IMR-90 (cell line): ENCODE results near the gene MED22. TPM values are rescaled to one million over a fixed set of nuclear protein-coding genes. Genes with fewer than 3 reads are reported as not detected.

ENCODE experiments used
- ATAC-seq: fragments of 200-7000 bp; cut with Tn5 transposase; 2 replicates; pipeline ENCODE4 v1.9.1; 2020; ENCODE audit warnings: low read depth, mild to moderate bottlenecking, moderate library complexity
- BruUV-seq: library from RNA; stranded (reverse); fragments of 400-500 nt; replicated peaks from 2 replicates; lab custom pipeline; 2021; lab: Mats Ljungman, UMichigan
- CTCF ChIA-PET: fragments of 300-600 bp; formaldehyde crosslinking; extraction: SDS; loops from one replicate; lab custom pipeline; 2021; ENCODE audit warnings: antibody characterized with exemption; lab: Yijun Ruan, JAX
- POLR2A ChIA-PET: fragments of 300-600 bp; sonication (Branson Sonifier 250); formaldehyde crosslinking; loops from one replicate; lab custom pipeline; 2022; ENCODE audit warnings: antibody characterized with exemption; ENCODE audit not compliant: unreplicated experiment; lab: Charles Lee
- DNase-seq: peaks from one replicate; pipeline ENCODE4 v3.0.0; 2013
- H2AFZ ChIP-seq: replicated peaks from 2 replicates; pipeline ENCODE3; 2013; ENCODE audit warnings: low read length, mild to moderate bottlenecking; ENCODE audit not compliant: poor library complexity
- H2AK5ac ChIP-seq: 2 replicates; pipeline ENCODE4 v1.6.1; 2013; ENCODE audit warnings: low read depth, low read length, inconsistent platforms
- H2AK9ac ChIP-seq: replicated peaks from 2 replicates; pipeline ENCODE3; 2013; ENCODE audit warnings: mild to moderate bottlenecking, low read depth, low read length, moderate library complexity; ENCODE audit not compliant: poor library complexity
- H2BK120ac ChIP-seq: 2 replicates; pipeline ENCODE4 v1.6.1; 2013; ENCODE audit warnings: low read depth, low read length, inconsistent platforms
- H2BK15ac ChIP-seq: 3 replicates; pipeline ENCODE4 v1.6.1; 2013; ENCODE audit warnings: low read depth, low read length, inconsistent platforms
- H2BK20ac ChIP-seq: 2 replicates; pipeline ENCODE4 v1.6.1; 2013; ENCODE audit warnings: low read depth, mild to moderate bottlenecking, inconsistent platforms, low read length, moderate library complexity
- H2BK5ac ChIP-seq: 2 replicates; pipeline ENCODE4 v1.6.1; 2013; ENCODE audit warnings: mild to moderate bottlenecking, low read depth, low read length, inconsistent platforms; ENCODE audit not compliant: poor library complexity, severe bottlenecking
- H3K14ac ChIP-seq: replicated peaks from 2 replicates; pipeline ENCODE4 v1.6.1; 2013; ENCODE audit warnings: low read depth, low read length, inconsistent platforms
- H3K18ac ChIP-seq: 2 replicates; pipeline ENCODE4 v1.6.1; 2013; ENCODE audit warnings: low read depth, low read length, control low read depth
- H3K23ac ChIP-seq: 2 replicates; pipeline ENCODE4 v1.6.1; 2013; ENCODE audit warnings: low read depth, low read length, inconsistent platforms
- H3K27ac ChIP-seq: 2 replicates; pipeline ENCODE4 v1.5.1; 2013; ENCODE audit warnings: mild to moderate bottlenecking, control low read depth, low read length; ENCODE audit not compliant: insufficient read depth
- H3K27me3 ChIP-seq: 2 replicates; pipeline ENCODE4 v1.6.1; 2013; ENCODE audit warnings: low read length; ENCODE audit not compliant: control insufficient read depth, insufficient read depth
- H3K36me3 ChIP-seq: 2 replicates; pipeline ENCODE4 v1.6.1; 2013; ENCODE audit warnings: low read length, mixed read lengths; ENCODE audit not compliant: control insufficient read depth, insufficient read depth
- H3K4ac ChIP-seq: 2 replicates; pipeline ENCODE4 v1.6.1; 2013; ENCODE audit warnings: low read depth, low read length, inconsistent platforms
- H3K4me1 ChIP-seq: 2 replicates; pipeline ENCODE4 v1.6.1; 2013; ENCODE audit warnings: low read length, mixed read lengths; ENCODE audit not compliant: control insufficient read depth, insufficient read depth
- H3K4me2 ChIP-seq: 2 replicates; pipeline ENCODE4 v1.6.1; 2013; ENCODE audit warnings: low read depth, mild to moderate bottlenecking, control low read depth, low read length, moderate library complexity
- H3K4me3 ChIP-seq: 2 replicates; pipeline ENCODE4 v1.5.1; 2013; ENCODE audit warnings: low read depth, mild to moderate bottlenecking, control low read depth, low read length, moderate library complexity; ENCODE audit not compliant: insufficient read depth
- H3K56ac ChIP-seq: 2 replicates; pipeline ENCODE4 v1.6.1; 2013; ENCODE audit warnings: low read length, inconsistent platforms; ENCODE audit not compliant: insufficient read depth; ENCODE audit errors: extremely low read depth
- H3K79me1 ChIP-seq, 2 experiments: 2 replicates each; pipeline ENCODE4 v1.6.1; 2013; ENCODE audit warnings: low read length in 2 of 2, inconsistent platforms in 1 of 2, low read depth in 1 of 2
- H3K9ac ChIP-seq: 2 replicates; pipeline ENCODE4 v1.6.1; 2013; ENCODE audit warnings: low read depth, low read length, control low read depth
- H3K9me1 ChIP-seq: 2 replicates; pipeline ENCODE4 v1.6.1; 2013; ENCODE audit warnings: low read length, inconsistent platforms; ENCODE audit not compliant: insufficient read depth
- H3K9me3 ChIP-seq: 2 replicates; pipeline ENCODE4 v1.6.1; 2013; ENCODE audit warnings: low read length; ENCODE audit not compliant: control insufficient read depth, insufficient read depth
- H4K20me1 ChIP-seq: 2 replicates; pipeline ENCODE4 v1.6.1; 2013; ENCODE audit warnings: low read length, inconsistent platforms; ENCODE audit not compliant: insufficient read depth
- H4K5ac ChIP-seq: 2 replicates; pipeline ENCODE4 v1.6.1; 2013; ENCODE audit warnings: mild to moderate bottlenecking, low read depth, low read length, control low read depth
- H4K8ac ChIP-seq, 2 experiments: 2 replicates each; pipeline ENCODE4 v1.6.1; 2013; ENCODE audit warnings: low read depth in 2 of 2, low read length in 2 of 2, control low read depth in 1 of 2, inconsistent platforms in 1 of 2
- H4K91ac ChIP-seq: 2 replicates; pipeline ENCODE4 v1.6.1; 2013; ENCODE audit warnings: low read depth, low read length, inconsistent platforms; ENCODE audit not compliant: insufficient read depth
- BHLHE40 ChIP-seq: fragments of 150-350 bp; IDR thresholded peaks from 2 replicates; pipeline ENCODE4 v1.6.1; 2016; ENCODE audit warnings: mild to moderate bottlenecking, low read depth, low read length
- CEBPB ChIP-seq: IDR thresholded peaks from 2 replicates; pipeline ENCODE4 v1.6.1; 2012; ENCODE audit warnings: low read depth, low read length, improper control_type of control experiment
- CHD1 ChIP-seq: IDR thresholded peaks from 2 replicates; pipeline ENCODE4 v1.6.1; 2012; ENCODE audit warnings: low read depth, low read length, improper control_type of control experiment
- FOS ChIP-seq: fragments of 150-350 bp; IDR thresholded peaks from 2 replicates; pipeline ENCODE4 v1.6.1; 2016; ENCODE audit warnings: low read depth, low read length
- MAFK ChIP-seq: IDR thresholded peaks from 2 replicates; pipeline ENCODE4 v1.6.1; 2012; ENCODE audit warnings: low read depth, low read length, improper control_type of control experiment
- MAZ ChIP-seq: IDR thresholded peaks from 2 replicates; pipeline ENCODE4 v1.6.1; 2012; ENCODE audit warnings: low read depth, mild to moderate bottlenecking, low read length, improper control_type of control experiment, moderate library complexity, borderline replicate concordance
- MXI1 ChIP-seq: IDR thresholded peaks from 2 replicates; pipeline ENCODE4 v1.6.1; 2012; ENCODE audit warnings: low read depth, mild to moderate bottlenecking, low read length, moderate library complexity, borderline replicate concordance
- NFE2L2 ChIP-seq: fragments of 150-350 bp; IDR thresholded peaks from 2 replicates; pipeline ENCODE4 v1.6.1; 2016; ENCODE audit warnings: low read depth, mild to moderate bottlenecking, low read length
- POLR2A ChIP-seq: IDR thresholded peaks from 2 replicates; pipeline ENCODE4 v1.6.1; 2012; ENCODE audit warnings: mild to moderate bottlenecking, low read depth, low read length
- RAD21 ChIP-seq: IDR thresholded peaks from 2 replicates; pipeline ENCODE4 v1.6.1; 2012; ENCODE audit warnings: low read length, improper control_type of control experiment
- RCOR1 ChIP-seq: IDR thresholded peaks from 2 replicates; pipeline ENCODE4 v1.6.1; 2012; ENCODE audit warnings: mild to moderate bottlenecking, low read length, improper control_type of control experiment; ENCODE audit not compliant: insufficient replicate concordance
- RFX5 ChIP-seq: IDR thresholded peaks from 2 replicates; pipeline ENCODE4 v1.8.0; 2012; ENCODE audit warnings: low read depth, mild to moderate bottlenecking, low read length, moderate library complexity
- SMC3 ChIP-seq: fragments of 150-350 bp; IDR thresholded peaks from 2 replicates; pipeline ENCODE4 v1.6.1; 2016; ENCODE audit warnings: low read depth, mild to moderate bottlenecking, antibody characterized with exemption, low read length, moderate library complexity
- WGBS, 2 experiments: methylation state at CpG; one replicate each; pipeline versions ENCODE4 v1.1.5 to v1.1.7; 2013; ENCODE audit warnings: missing lambda C conversion rate in 2 of 2; ENCODE audit not compliant: insufficient read length in 1 of 2; ENCODE audit errors: extremely low coverage in 2 of 2; 5-methylcytosine and 5-hydroxymethylcytosine counted together
- dilution Hi-C: fragments of 300-500 bp; cut with HindIII; formaldehyde crosslinking; loops from one replicate; pipeline ENCODE4 v1.14.3; 2018; ENCODE audit warnings: low sequenced_read_pairs; ENCODE audit not compliant: unreplicated experiment
- in situ Hi-C: fragments of 300-500 bp; cut with MboI; formaldehyde crosslinking; loops from 3 replicates; pipeline ENCODE4 v1.14.3; 2019; ENCODE audit warnings: low sequenced_read_pairs, inconsistent platforms, mixed read lengths
- intact Hi-C: fragments of 100-400 bp; cut with micrococcal nuclease; formaldehyde crosslinking; loops from 2 replicates; pipeline ENCODE4 v1.10.0; 2022
- polyA plus RNA-seq, 3 experiments: library from polyadenylated mRNA; depleted of rRNA; stranded (reverse); fragments of >200 nt; gene quantifications; 2 replicates each; pipeline ENCODE4 v1.2.3, GENCODE V29; 2012; ENCODE audit warnings: low replicate concordance in 1 of 3
- total RNA-seq: library from RNA; depleted of rRNA; stranded (reverse); fragments of >200 nt; gene quantifications from 2 replicates; pipeline ENCODE4 v1.2.3, GENCODE V29; 2012
- TF ChIP-seq, protein P1 (sequence below): fragments of 150-350 bp; IDR thresholded peaks from 2 replicates; pipeline ENCODE4 v1.6.1; 2017; ENCODE audit warnings: mild to moderate bottlenecking, antibody characterized with exemption, low read length, low read depth
- TF ChIP-seq, protein P2 (sequence below): fragments of 150-350 bp; IDR thresholded peaks from 2 replicates; pipeline ENCODE4 v1.6.1; 2016; ENCODE audit warnings: low read depth, mild to moderate bottlenecking, low read length, moderate library complexity, borderline replicate concordance
- TF ChIP-seq, protein P3 (sequence below): conservative IDR thresholded peaks from 2 replicates; pipeline ENCODE4 v1.5.1; 2012; ENCODE audit warnings: mild to moderate bottlenecking, low read depth, low read length, improper control_type of control experiment

Gene MED22
- total and polyA plus RNA-seq, 2 of the 4 experiments (the other 2 are of a cell fraction): 7.9 to 28.3 TPM

DNA sequence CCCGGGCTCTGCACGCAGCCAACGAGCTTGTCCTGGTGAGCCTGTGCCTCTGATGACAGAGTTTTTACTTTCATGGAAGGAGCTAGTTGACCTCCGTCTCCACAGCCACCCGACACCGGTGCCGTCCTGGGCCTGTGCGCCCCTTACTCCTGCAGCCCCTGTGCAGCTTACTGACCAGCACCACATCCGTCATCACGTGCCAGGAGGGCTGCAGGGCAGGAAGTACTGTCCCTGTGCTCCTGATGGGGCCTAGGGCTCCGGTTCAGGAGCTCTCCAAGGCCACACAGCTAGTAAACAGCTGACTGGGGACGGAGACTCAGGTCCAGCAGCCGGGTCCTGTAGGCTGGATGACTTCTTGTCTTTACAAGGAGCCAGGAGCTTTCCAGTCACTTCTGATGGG lies 38.4 kb upstream of the MED22 start:
- POLR2A ChIA-PET: no interaction called here
- DNase-seq (no peak), ATAC-seq (no peak)
- Histone ChIP-seq H2AK9ac (no peak overlapping the region), H3K4me1 (no peaks in the 10 kb centered on the region), H3K4me2 (no peak overlapping the region), H3K79me1 (no peaks in the 10 kb centered on the region), H3K14ac (no peak overlapping the region), H3K9me3 (no peaks in the 10 kb centered on the region), H2BK15ac (no peak overlapping the region), H2AK5ac (no peak overlapping the region), H4K91ac (no peak overlapping the region), H3K27me3 (peaks cover 5% of the 10 kb centered on the region; the same call in 1 of the 2 replicates), H2BK5ac (no peak overlapping the region), H3K4me3 (no peak overlapping the region), H3K56ac (no peak overlapping the region), H3K23ac (no peak overlapping the region), H3K9me1 (no peaks in the 10 kb centered on the region), H3K36me3 (no peaks in the 10 kb centered on the region), H3K27ac (no peak overlapping the region), H4K5ac (no peak overlapping the region), H2AFZ (no peak overlapping the region), H4K20me1 (no peaks in the 10 kb centered on the region; the same call in 1 of the 2 replicates), H2BK120ac (no peak overlapping the region), H3K4ac (no peak overlapping the region), H2BK20ac (no peak overlapping the region), H4K8ac (no peak overlapping the region), H3K9ac (no peak overlapping the region), H3K18ac (no peak overlapping the region)
- CTCF ChIA-PET: no interaction called here
- in situ Hi-C loops: no loop called here
- intact Hi-C loops: no loop called here
- TF ChIP-seq BHLHE40: no peak
- no peak for TF ChIP-seq POLR2A
- TF ChIP-seq, protein P1, sequence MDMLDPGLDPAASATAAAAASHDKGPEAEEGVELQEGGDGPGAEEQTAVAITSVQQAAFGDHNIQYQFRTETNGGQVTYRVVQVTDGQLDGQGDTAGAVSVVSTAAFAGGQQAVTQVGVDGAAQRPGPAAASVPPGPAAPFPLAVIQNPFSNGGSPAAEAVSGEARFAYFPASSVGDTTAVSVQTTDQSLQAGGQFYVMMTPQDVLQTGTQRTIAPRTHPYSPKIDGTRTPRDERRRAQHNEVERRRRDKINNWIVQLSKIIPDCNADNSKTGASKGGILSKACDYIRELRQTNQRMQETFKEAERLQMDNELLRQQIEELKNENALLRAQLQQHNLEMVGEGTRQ: no peak
- no peak for TF ChIP-seq CHD1
- no peak for TF ChIP-seq FOS
- TF ChIP-seq, protein P2, sequence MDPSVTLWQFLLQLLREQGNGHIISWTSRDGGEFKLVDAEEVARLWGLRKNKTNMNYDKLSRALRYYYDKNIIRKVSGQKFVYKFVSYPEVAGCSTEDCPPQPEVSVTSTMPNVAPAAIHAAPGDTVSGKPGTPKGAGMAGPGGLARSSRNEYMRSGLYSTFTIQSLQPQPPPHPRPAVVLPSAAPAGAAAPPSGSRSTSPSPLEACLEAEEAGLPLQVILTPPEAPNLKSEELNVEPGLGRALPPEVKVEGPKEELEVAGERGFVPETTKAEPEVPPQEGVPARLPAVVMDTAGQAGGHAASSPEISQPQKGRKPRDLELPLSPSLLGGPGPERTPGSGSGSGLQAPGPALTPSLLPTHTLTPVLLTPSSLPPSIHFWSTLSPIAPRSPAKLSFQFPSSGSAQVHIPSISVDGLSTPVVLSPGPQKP: no peak
- TF ChIP-seq MXI1: no peak
- TF ChIP-seq RCOR1: no peak
- no peak for TF ChIP-seq CEBPB
- TF ChIP-seq RAD21: no peak
- no peak for TF ChIP-seq NFE2L2
- no peak for TF ChIP-seq SMC3
- TF ChIP-seq, protein P3, sequence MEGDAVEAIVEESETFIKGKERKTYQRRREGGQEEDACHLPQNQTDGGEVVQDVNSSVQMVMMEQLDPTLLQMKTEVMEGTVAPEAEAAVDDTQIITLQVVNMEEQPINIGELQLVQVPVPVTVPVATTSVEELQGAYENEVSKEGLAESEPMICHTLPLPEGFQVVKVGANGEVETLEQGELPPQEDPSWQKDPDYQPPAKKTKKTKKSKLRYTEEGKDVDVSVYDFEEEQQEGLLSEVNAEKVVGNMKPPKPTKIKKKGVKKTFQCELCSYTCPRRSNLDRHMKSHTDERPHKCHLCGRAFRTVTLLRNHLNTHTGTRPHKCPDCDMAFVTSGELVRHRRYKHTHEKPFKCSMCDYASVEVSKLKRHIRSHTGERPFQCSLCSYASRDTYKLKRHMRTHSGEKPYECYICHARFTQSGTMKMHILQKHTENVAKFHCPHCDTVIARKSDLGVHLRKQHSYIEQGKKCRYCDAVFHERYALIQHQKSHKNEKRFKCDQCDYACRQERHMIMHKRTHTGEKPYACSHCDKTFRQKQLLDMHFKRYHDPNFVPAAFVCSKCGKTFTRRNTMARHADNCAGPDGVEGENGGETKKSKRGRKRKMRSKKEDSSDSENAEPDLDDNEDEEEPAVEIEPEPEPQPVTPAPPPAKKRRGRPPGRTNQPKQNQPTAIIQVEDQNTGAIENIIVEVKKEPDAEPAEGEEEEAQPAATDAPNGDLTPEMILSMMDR: no peak
- no peak for TF ChIP-seq MAZ
- TF ChIP-seq RFX5: no peak
- no peak for TF ChIP-seq MAFK
- BruUV-seq: no TSS peak
- dilution Hi-C loops: no loop called here
- WGBS, 2 experiments: 62% methylated on average over 4 of the region's 13 CpGs; no CpG with 5 or more reads in 1 of the 2 experiments
